HEK293T (cell line): ENCODE measurements around the gene ZNF367.

Experiments used
- BHLHE40 ChIP-seq: fragments of 450-650 bp; IDR thresholded peaks from 2 replicates; pipeline ENCODE4 v1.6.1; 2016; ENCODE audit warnings: mild to moderate bottlenecking, moderate library complexity, borderline replicate concordance
- NFRKB ChIP-seq: fragments of 450-650 bp; IDR thresholded peaks from 2 replicates; pipeline ENCODE4 v1.6.1; 2016; ENCODE audit warnings: mild to moderate bottlenecking, moderate library complexity
- SP1 ChIP-seq: fragments of 450-650 bp; IDR thresholded peaks from 2 replicates; pipeline ENCODE4 v1.6.1; 2017
- TF ChIP-seq, protein P1 (sequence below): fragments of 450-650 bp; IDR thresholded peaks from 2 replicates; pipeline ENCODE4 v1.6.1; 2016

DNA sequence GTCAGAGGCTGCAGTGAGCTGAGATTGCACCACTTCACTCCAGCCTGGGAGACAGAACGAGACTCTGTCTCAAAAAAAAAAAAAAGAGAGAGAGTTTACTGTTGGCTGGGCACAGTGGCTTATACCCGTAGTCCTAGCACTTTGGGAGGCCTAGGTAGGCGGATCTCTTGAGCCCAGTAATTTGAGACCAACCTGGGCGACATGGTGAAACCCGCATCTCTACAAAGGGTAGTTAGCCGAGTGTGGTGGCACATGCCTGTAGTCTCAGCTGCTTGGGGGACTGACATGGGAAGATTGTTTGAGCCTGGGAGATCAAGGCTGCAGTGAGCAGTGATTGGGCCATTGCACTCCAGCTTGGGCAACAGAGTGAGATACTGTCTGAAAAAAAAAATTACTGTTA, 44.4 kb upstream of the ZNF367 start:
- TF ChIP-seq, protein P1, sequence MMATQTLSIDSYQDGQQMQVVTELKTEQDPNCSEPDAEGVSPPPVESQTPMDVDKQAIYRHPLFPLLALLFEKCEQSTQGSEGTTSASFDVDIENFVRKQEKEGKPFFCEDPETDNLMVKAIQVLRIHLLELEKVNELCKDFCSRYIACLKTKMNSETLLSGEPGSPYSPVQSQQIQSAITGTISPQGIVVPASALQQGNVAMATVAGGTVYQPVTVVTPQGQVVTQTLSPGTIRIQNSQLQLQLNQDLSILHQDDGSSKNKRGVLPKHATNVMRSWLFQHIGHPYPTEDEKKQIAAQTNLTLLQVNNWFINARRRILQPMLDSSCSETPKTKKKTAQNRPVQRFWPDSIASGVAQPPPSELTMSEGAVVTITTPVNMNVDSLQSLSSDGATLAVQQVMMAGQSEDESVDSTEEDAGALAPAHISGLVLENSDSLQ = no peak
- TF ChIP-seq NFRKB (no peak), SP1 (no peak), BHLHE40 (no peak)
